H1 (cell line): Measurements from ENCODE around the gene ENAH.
"Not testable (repeated sequence)": the region's sequence is repeated elsewhere in the genome, so short reads cannot be mapped to it uniquely, and the experiment has no call there.

Experiments used
- BACH1 ChIP-seq: IDR thresholded peaks from 2 replicates; pipeline ENCODE4 v1.6.1; 2012; ENCODE audit warnings: low read length, improper control_type of control experiment
- BCL11A ChIP-seq, 2 experiments: IDR thresholded peaks; one replicate each; pipeline ENCODE4 v1.6.1; 2011; ENCODE audit warnings: low read depth in 2 of 2, low read length in 2 of 2, mild to moderate bottlenecking in 2 of 2
- EP300 ChIP-seq, 2 experiments: IDR thresholded peaks; 1 replicate in 1 of 2; 2 replicates in 1 of 2; pipeline ENCODE4 v1.6.1; 2011 to 2012; ENCODE audit warnings: low read depth in 2 of 2, low read length in 2 of 2, mild to moderate bottlenecking in 2 of 2, borderline replicate concordance in 1 of 2, inconsistent platforms in 1 of 2, moderate library complexity in 1 of 2
- EZH2 ChIP-seq: fragments of 200-600 bp; sonication (generic); IDR thresholded peaks from 2 replicates; pipeline ENCODE4 v1.7.1; 2012; ENCODE audit warnings: low read depth, mild to moderate bottlenecking, moderate library complexity, low read length, inconsistent platforms; ENCODE audit not compliant: severe bottlenecking
- JUND ChIP-seq: IDR thresholded peaks from 2 replicates; pipeline ENCODE4 v1.6.1; 2011; ENCODE audit warnings: mild to moderate bottlenecking, improper control_type of control experiment, low read length
- MAFK ChIP-seq: IDR thresholded peaks from 2 replicates; pipeline ENCODE4 v1.6.1; 2012; ENCODE audit warnings: low read depth, mild to moderate bottlenecking, improper control_type of control experiment, low read length
- NANOG ChIP-seq: IDR thresholded peaks from 2 replicates; pipeline ENCODE4 v1.6.1; 2011; ENCODE audit warnings: low read length, low read depth, mild to moderate bottlenecking, inconsistent platforms; ENCODE audit not compliant: insufficient read depth, poor library complexity, severe bottlenecking
- POLR2A ChIP-seq, 2 experiments: IDR thresholded peaks; 1 replicate in 1 of 2; 2 replicates in 1 of 2; pipeline ENCODE4 v1.6.1; 2011; ENCODE audit warnings: low read depth in 2 of 2, low read length in 2 of 2, mild to moderate bottlenecking in 2 of 2; ENCODE audit errors: control extremely low read depth in 1 of 2
- POU5F1 ChIP-seq: IDR thresholded peaks from 2 replicates; pipeline ENCODE4 v1.6.1; 2011; ENCODE audit warnings: low read depth, mild to moderate bottlenecking, low read length, moderate library complexity
- RFX5 ChIP-seq: IDR thresholded peaks from 2 replicates; pipeline ENCODE4 v1.6.1; 2011; ENCODE audit warnings: low read depth, low read length, improper control_type of control experiment, borderline replicate concordance
- SIX5 ChIP-seq: IDR thresholded peaks from 2 replicates; pipeline ENCODE4 v1.6.1; 2011; ENCODE audit warnings: mild to moderate bottlenecking, low read depth, low read length
- TF ChIP-seq, protein P1 (sequence below), 3 experiments: IDR thresholded peaks; 1 replicate in 2 of 3; 2 replicates in 1 of 3; pipeline versions ENCODE4 v1.5.1 to v1.6.1; 2011; ENCODE audit warnings: low read length in 3 of 3, mild to moderate bottlenecking in 3 of 3, inconsistent platforms in 2 of 3, low read depth in 1 of 3, moderate library complexity in 1 of 3; ENCODE audit not compliant: insufficient read depth in 1 of 3; ENCODE audit errors: control extremely low read depth in 1 of 3
- TF ChIP-seq, protein P2 (sequence below): IDR thresholded peaks from 2 replicates; pipeline ENCODE4 v1.6.1; 2011; ENCODE audit warnings: low read length, improper control_type of control experiment

DNA sequence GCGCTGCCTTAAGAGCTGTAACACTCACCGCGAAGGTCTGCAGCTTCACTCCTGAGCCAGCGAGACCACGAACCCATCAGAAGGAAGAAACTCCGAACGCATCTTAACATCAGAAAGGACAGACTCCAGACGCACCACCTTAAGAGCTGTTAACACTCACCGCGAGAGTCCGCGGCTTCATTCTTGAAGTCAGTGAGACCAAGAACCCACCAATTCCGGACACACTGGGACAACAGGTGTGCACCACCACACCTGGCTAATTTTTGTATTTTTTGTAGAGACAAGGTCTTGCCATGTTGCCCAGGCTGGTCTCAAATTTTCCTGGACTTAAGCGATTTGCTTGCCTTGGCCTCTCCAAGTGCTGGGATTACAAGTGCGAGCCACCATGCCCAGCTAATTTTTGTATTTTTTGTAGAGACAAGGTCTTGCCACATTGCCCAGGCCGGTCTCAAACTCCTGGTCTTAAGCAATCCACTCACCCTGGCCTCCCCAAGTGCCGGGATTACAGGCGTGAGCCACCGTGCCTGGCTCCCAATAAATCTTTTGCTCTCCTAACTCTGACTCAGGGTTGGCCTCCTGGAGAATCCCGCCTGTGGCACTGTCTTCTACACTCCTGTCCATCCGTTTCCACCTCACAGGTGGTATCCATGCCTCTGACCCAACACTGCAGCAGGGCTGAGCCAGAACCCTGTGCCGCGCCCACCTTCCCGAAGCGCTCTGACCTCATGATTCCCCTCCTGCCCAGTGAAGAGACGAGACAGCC, 179.1 kb downstream of the ENAH start:
- not testable (repeated sequence) for TF ChIP-seq JUND; BACH1; BCL11A (IDR thresholded peaks at IDR 0.05; ENCODE audit: low read depth in 2 of 2, low read length in 2 of 2); POLR2A (IDR thresholded peaks at IDR 0.05; ENCODE audit: control extremely low read depth in 1 of 2, low read depth in 2 of 2, low read length in 2 of 2); EP300 (IDR thresholded peaks at IDR 0.05; ENCODE audit: borderline replicate concordance in 1 of 2, low read depth in 2 of 2, low read length in 2 of 2); SIX5; RFX5; POU5F1; MAFK; EZH2; NANOG
- TF ChIP-seq, protein P1, sequence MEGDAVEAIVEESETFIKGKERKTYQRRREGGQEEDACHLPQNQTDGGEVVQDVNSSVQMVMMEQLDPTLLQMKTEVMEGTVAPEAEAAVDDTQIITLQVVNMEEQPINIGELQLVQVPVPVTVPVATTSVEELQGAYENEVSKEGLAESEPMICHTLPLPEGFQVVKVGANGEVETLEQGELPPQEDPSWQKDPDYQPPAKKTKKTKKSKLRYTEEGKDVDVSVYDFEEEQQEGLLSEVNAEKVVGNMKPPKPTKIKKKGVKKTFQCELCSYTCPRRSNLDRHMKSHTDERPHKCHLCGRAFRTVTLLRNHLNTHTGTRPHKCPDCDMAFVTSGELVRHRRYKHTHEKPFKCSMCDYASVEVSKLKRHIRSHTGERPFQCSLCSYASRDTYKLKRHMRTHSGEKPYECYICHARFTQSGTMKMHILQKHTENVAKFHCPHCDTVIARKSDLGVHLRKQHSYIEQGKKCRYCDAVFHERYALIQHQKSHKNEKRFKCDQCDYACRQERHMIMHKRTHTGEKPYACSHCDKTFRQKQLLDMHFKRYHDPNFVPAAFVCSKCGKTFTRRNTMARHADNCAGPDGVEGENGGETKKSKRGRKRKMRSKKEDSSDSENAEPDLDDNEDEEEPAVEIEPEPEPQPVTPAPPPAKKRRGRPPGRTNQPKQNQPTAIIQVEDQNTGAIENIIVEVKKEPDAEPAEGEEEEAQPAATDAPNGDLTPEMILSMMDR (IDR thresholded peaks at IDR 0.05; ENCODE audit: control extremely low read depth in 1 of 3, insufficient read depth in 1 of 3, low read depth in 1 of 3, low read length in 3 of 3) = not testable (repeated sequence)
- TF ChIP-seq, protein P2, sequence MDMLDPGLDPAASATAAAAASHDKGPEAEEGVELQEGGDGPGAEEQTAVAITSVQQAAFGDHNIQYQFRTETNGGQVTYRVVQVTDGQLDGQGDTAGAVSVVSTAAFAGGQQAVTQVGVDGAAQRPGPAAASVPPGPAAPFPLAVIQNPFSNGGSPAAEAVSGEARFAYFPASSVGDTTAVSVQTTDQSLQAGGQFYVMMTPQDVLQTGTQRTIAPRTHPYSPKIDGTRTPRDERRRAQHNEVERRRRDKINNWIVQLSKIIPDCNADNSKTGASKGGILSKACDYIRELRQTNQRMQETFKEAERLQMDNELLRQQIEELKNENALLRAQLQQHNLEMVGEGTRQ = not testable (repeated sequence)
